ENCODE measurements around the gene RALGAPA1.

DNA sequence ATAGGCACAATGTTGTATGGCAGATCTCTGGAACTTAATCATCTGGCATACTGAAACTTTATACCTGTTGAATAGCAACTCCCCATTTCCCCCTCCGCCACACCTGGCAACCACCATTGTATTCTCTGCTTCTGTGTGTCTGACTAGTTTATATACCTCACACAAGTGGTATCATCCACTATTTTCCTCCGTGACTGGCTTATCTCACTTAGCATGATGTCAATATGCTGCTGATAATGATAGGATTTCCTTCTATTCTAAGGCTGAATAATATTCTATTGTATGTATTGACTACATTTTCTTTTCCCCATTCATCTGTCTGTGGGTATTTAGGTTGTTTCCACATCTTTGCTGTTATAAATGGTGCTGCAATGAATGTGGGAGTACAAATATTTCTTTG is 38.5 kb upstream of the RALGAPA1 start:
- no peak for TF ChIP-seq POLR2A (IDR thresholded peaks at IDR 0.05)
- TF ChIP-seq CTCF (IDR thresholded peaks at IDR 0.05), result no peak
- no peak for TF ChIP-seq EP300 (IDR thresholded peaks at IDR 0.05)

All from stomach (tissue), 4 donors.